Measurements from ENCODE around the gene TUBA1A.
A peak's percentile ranks its signal among the peaks of the same experiment; 100 is the strongest.
"Not testable (repeated sequence)": the region's sequence is repeated elsewhere in the genome, so short reads cannot be mapped to it uniquely, and the experiment has no call there.

TUBA1A gene

GRCh38 chr12:49174218-49174617 is 14.7 kb downstream of the TUBA1A start:
- intact Hi-C loops (cut with DNase I; ENCODE audit: low total_unique reads) = no loop called here
- H3K4me1 ChIP-seq = no peaks in the 10 kb centered on the region

GRCh38 chr12:49170924-49171323 is 18.0 kb downstream of the TUBA1A start:
- H3K27me3 ChIP-seq = no peaks in the 10 kb centered on the region
- TF ChIP-seq CTCF (IDR thresholded peaks at IDR 0.05) = no peak
- no peaks in the 10 kb centered on the region for H3K36me3 ChIP-seq
- intact Hi-C loops (cut with DNase I; ENCODE audit: low total_unique reads) = no loop called here
- H3K9me3 ChIP-seq = no peaks in the 10 kb centered on the region
- no peaks in the 10 kb centered on the region for H3K4me1 ChIP-seq
- no peak overlapping the region for H3K27ac ChIP-seq
- DNase-seq = no peak
- no peak overlapping the region for H3K4me3 ChIP-seq

More at GRCh38 chr12:49174218-49174617, 14.7 kb downstream of the TUBA1A start:
- TF ChIP-seq CTCF (IDR thresholded peaks at IDR 0.05) = no peak
- no peaks in the 10 kb centered on the region for H3K36me3 ChIP-seq
- DNase-seq = peak in 1 of 2 donors; percentile 29
- H3K27ac ChIP-seq = no peak overlapping the region
- no peaks in the 10 kb centered on the region for H3K27me3 ChIP-seq
- H3K9me3 ChIP-seq = no peaks in the 10 kb centered on the region
- H3K4me3 ChIP-seq = no peak overlapping the region

GRCh38 chr12:49165114-49165513 is 23.8 kb downstream of the TUBA1A start:
- Histone ChIP-seq H3K27ac (no peak overlapping the region), H3K4me3 (no peak overlapping the region), H3K36me3 (no peaks in the 10 kb centered on the region), H3K27me3 (no peaks in the 10 kb centered on the region), H3K4me1 (no peaks in the 10 kb centered on the region), H3K9me3 (no peaks in the 10 kb centered on the region)
- DNase-seq = peak in 1 of 2 donors; percentile 3
- intact Hi-C loops (cut with DNase I; ENCODE audit: low total_unique reads) = no loop called here
- no peak for TF ChIP-seq CTCF (IDR thresholded peaks at IDR 0.05)

- intact Hi-C loops (cut with DNase I; ENCODE audit: low total_unique reads); H3K27ac ChIP-seq; H3K36me3 ChIP-seq; H3K4me1 ChIP-seq; H3K9me3 ChIP-seq; H3K4me3 ChIP-seq; H3K27me3 ChIP-seq; DNase-seq: not testable (repeated sequence)
Measured at GRCh38 chr12:49161901-49162300, 27.0 kb downstream of the TUBA1A start.

- H3K27me3 ChIP-seq = no peaks in the 10 kb centered on the region
- no peak for DNase-seq
- H3K4me3 ChIP-seq = no peak overlapping the region
- H3K9me3 ChIP-seq = no peaks in the 10 kb centered on the region
- H3K4me1 ChIP-seq = no peaks in the 10 kb centered on the region
- H3K27ac ChIP-seq = no peak overlapping the region
- H3K36me3 ChIP-seq = no peaks in the 10 kb centered on the region
- no peak for TF ChIP-seq CTCF (IDR thresholded peaks at IDR 0.05)
- intact Hi-C loops (cut with DNase I; ENCODE audit: low total_unique reads) = no loop called here
Measured at GRCh38 chr12:49161092-49161795, 27.6 kb downstream of the TUBA1A start.

GRCh38 chr12:49160399-49160798 is 28.5 kb downstream of the TUBA1A start:
- TF ChIP-seq CTCF (IDR thresholded peaks at IDR 0.05) = no peak
- Histone ChIP-seq H3K9me3 (no peaks in the 10 kb centered on the region), H3K4me3 (no peak overlapping the region), H3K27ac (no peak overlapping the region), H3K36me3 (no peaks in the 10 kb centered on the region), H3K4me1 (no peaks in the 10 kb centered on the region), H3K27me3 (no peaks in the 10 kb centered on the region)
- intact Hi-C loops (cut with DNase I; ENCODE audit: low total_unique reads) = no loop called here
- no peak for DNase-seq

All from tibial artery (tissue), 4 donors.